Smooth muscle cell (in vitro differentiated cells): ENCODE results near the gene STXBP5. TPM values are rescaled to one million over a fixed set of nuclear protein-coding genes. Genes with fewer than 3 reads are reported as not detected.

Experiments
- DNase-seq: peaks from one replicate; lab custom pipeline; 2025; ENCODE audit not compliant: unreplicated experiment; lab: John Stamatoyannopoulos, UW
- H2AFZ ChIP-seq: fragments of 200-600 bp; sonication (generic); 2 replicates; pipeline ENCODE4 v1.6.0; 2016; ENCODE audit warnings: antibody characterized with exemption, low read depth, mild to moderate bottlenecking
- H3F3A ChIP-seq: fragments of 200-600 bp; sonication (generic); 2 replicates; pipeline ENCODE4 v1.6.0; 2017; ENCODE audit warnings: antibody characterized with exemption, low read depth
- H3K27ac ChIP-seq: fragments of 200-600 bp; sonication (generic); 2 replicates; pipeline ENCODE4 v1.5.1; 2016; ENCODE audit warnings: low read depth, mild to moderate bottlenecking
- H3K27me3 ChIP-seq: fragments of 200-600 bp; sonication (generic); 2 replicates; pipeline ENCODE4 v1.6.1; 2016; ENCODE audit warnings: low read depth, mild to moderate bottlenecking
- H3K36me3 ChIP-seq: fragments of 200-600 bp; sonication (generic); 2 replicates; pipeline ENCODE4 v1.5.1; 2016; ENCODE audit warnings: low read depth
- H3K4me1 ChIP-seq: fragments of 200-600 bp; sonication (generic); 2 replicates; pipeline ENCODE4 v1.5.1; 2016; ENCODE audit warnings: low read depth
- H3K4me2 ChIP-seq: fragments of 200-600 bp; sonication (generic); 2 replicates; pipeline ENCODE4 v1.6.0; 2016; ENCODE audit warnings: mild to moderate bottlenecking
- H3K4me3 ChIP-seq: fragments of 200-600 bp; sonication (generic); 2 replicates; pipeline ENCODE4 v1.5.1; 2016; ENCODE audit warnings: mild to moderate bottlenecking
- H3K79me2 ChIP-seq: fragments of 200-600 bp; sonication (generic); 2 replicates; pipeline ENCODE4 v1.6.0; 2016; ENCODE audit warnings: low read depth, mild to moderate bottlenecking
- H3K9ac ChIP-seq: fragments of 200-600 bp; sonication (generic); 2 replicates; pipeline ENCODE4 v1.6.0; 2016; ENCODE audit warnings: low read depth
- H3K9me3 ChIP-seq: fragments of 200-600 bp; sonication (generic); replicated peaks from 2 replicates; pipeline ENCODE4 v1.5.1; 2016; ENCODE audit warnings: low read depth
- H4K20me1 ChIP-seq: fragments of 200-600 bp; sonication (generic); 2 replicates; pipeline ENCODE4 v1.6.0; 2016; ENCODE audit warnings: low read depth
- WGBS: methylation state at CpG from one replicate; pipeline ENCODE4 v1.1.7; 2016; ENCODE audit warnings: low lambda C conversion rate; 5-methylcytosine and 5-hydroxymethylcytosine counted together
- polyA plus RNA-seq: library from polyadenylated mRNA; unstranded; fragments of >200 nt; fragmentation: Nextera tagmentation; extraction: Ambion mirVana; gene quantifications from 2 replicates; pipeline ENCODE4 v1.2.1, GENCODE V29; 2016
- total RNA-seq: library from RNA; depleted of rRNA; stranded (reverse); fragments of >200 nt; gene quantifications from 2 replicates; pipeline ENCODE4 v1.2.3, GENCODE V29; 2014
- TF ChIP-seq, protein P1 (sequence below): fragments of 200-600 bp; sonication (generic); IDR thresholded peaks from 2 replicates; pipeline ENCODE4 v1.5.1; 2017; ENCODE audit warnings: borderline replicate concordance, mild to moderate bottlenecking, antibody characterized with exemption; ENCODE audit not compliant: insufficient read depth, poor library complexity, severe bottlenecking

The STXBP5 gene
- total and polyA plus RNA-seq, 2 experiments from 2014 or later: 8.8 to 25.2 TPM

DNA sequence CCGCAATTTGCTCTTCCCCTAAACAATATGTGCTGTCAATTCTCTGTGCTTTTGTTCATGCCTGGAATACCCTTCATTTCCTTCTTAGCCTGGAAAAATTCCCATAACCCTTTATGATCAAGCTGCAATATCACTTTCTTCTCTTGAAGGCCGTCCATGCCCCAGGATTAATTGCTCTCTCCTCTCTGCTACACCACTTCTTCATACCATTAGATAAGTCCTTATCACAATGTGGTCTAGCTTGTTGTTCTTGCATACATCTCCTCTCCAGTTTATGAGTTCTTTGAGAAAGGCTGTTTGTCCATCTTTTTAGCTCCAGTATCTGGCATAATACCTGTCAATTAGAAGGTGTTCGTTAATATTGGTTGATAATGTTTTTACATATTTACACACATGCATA, 193.1 kb downstream of the STXBP5 start:
- H3K9ac ChIP-seq: no peak overlapping the region
- DNase-seq: no peak
- TF ChIP-seq, protein P1, sequence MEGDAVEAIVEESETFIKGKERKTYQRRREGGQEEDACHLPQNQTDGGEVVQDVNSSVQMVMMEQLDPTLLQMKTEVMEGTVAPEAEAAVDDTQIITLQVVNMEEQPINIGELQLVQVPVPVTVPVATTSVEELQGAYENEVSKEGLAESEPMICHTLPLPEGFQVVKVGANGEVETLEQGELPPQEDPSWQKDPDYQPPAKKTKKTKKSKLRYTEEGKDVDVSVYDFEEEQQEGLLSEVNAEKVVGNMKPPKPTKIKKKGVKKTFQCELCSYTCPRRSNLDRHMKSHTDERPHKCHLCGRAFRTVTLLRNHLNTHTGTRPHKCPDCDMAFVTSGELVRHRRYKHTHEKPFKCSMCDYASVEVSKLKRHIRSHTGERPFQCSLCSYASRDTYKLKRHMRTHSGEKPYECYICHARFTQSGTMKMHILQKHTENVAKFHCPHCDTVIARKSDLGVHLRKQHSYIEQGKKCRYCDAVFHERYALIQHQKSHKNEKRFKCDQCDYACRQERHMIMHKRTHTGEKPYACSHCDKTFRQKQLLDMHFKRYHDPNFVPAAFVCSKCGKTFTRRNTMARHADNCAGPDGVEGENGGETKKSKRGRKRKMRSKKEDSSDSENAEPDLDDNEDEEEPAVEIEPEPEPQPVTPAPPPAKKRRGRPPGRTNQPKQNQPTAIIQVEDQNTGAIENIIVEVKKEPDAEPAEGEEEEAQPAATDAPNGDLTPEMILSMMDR: no peak
- H3K36me3 ChIP-seq: no peaks in the 10 kb centered on the region
- no peaks in the 10 kb centered on the region for H3K27me3 ChIP-seq
- peaks cover 7% of the 10 kb centered on the region for H3K4me1 ChIP-seq
- WGBS: 87% methylated on average over 3 of the region's 3 CpGs
- H4K20me1 ChIP-seq: no peaks in the 10 kb centered on the region
- no peak overlapping the region for H3K4me3 ChIP-seq
- no peak overlapping the region for H3K4me2 ChIP-seq
- no peaks in the 10 kb centered on the region for H3F3A ChIP-seq
- H3K9me3 ChIP-seq: no peaks in the 10 kb centered on the region
- no peak overlapping the region for H3K27ac ChIP-seq
- no peaks in the 10 kb centered on the region for H3K79me2 ChIP-seq
- no peak overlapping the region for H2AFZ ChIP-seq

DNA sequence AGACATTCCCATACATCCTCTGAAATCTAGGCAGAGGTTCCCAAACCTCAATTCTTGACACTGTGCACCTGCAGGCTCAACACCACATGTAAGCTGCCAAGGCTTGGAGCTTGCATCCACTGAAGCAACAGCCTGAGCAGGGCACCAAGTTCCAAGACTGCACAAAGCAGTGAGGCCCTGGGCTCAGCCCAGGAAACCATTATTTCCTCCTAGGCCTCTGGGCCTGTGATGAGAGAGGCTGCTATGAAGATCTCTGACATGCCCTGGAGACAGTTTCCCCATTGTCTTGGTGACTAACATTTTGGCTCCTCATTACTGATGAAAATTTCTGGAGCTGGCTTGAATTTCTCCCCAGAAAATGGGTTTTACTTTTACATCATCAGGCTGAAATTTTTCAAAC, 196.8 kb downstream of the STXBP5 start:
- H2AFZ ChIP-seq: no peak overlapping the region
- no peaks in the 10 kb centered on the region for H3F3A ChIP-seq
- H3K36me3 ChIP-seq: no peaks in the 10 kb centered on the region
- H3K4me2 ChIP-seq: no peak overlapping the region
- no peak overlapping the region for H3K27ac ChIP-seq
- no peak overlapping the region for H3K4me3 ChIP-seq
- H3K4me1 ChIP-seq: no peaks in the 10 kb centered on the region
- no peaks in the 10 kb centered on the region for H3K27me3 ChIP-seq
- H3K9ac ChIP-seq: no peak overlapping the region
- H4K20me1 ChIP-seq: no peaks in the 10 kb centered on the region
- H3K9me3 ChIP-seq: no peaks in the 10 kb centered on the region
- TF ChIP-seq, protein P1: no peak
- no peaks in the 10 kb centered on the region for H3K79me2 ChIP-seq
- no peak for DNase-seq

DNA sequence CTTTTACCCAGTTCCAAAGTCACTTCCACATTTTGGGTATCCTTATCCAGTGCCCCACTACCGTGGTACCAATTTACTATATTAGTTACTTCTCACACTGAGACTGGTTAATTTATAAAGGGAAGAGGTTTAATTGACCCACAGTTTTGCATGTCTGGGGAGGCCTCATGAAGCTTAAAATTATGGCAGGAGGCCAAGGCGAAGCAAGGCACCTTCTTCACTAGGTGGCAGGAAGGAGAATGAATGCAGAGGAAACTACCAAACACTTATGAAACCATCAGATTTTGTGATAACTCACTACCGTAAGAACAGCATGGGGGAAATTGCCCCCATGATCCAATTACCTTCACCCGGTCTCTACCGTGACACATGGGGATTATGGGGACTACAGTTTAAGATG, 197.6 kb downstream of the STXBP5 start:
- no peak overlapping the region for H3K4me3 ChIP-seq
- TF ChIP-seq, protein P1: no peak
- WGBS: 95% methylated on average over 5 of the region's 5 CpGs
- no peak overlapping the region for H2AFZ ChIP-seq
- H3K9ac ChIP-seq: no peak overlapping the region
- H3K4me1 ChIP-seq: no peaks in the 10 kb centered on the region
- no peak for DNase-seq
- no peaks in the 10 kb centered on the region for H3K27me3 ChIP-seq
- no peaks in the 10 kb centered on the region for H4K20me1 ChIP-seq
- no peak overlapping the region for H3K4me2 ChIP-seq
- no peaks in the 10 kb centered on the region for H3F3A ChIP-seq
- no peaks in the 10 kb centered on the region for H3K79me2 ChIP-seq
- no peaks in the 10 kb centered on the region for H3K36me3 ChIP-seq
- no peak overlapping the region for H3K27ac ChIP-seq
- H3K9me3 ChIP-seq: no peaks in the 10 kb centered on the region

DNA sequence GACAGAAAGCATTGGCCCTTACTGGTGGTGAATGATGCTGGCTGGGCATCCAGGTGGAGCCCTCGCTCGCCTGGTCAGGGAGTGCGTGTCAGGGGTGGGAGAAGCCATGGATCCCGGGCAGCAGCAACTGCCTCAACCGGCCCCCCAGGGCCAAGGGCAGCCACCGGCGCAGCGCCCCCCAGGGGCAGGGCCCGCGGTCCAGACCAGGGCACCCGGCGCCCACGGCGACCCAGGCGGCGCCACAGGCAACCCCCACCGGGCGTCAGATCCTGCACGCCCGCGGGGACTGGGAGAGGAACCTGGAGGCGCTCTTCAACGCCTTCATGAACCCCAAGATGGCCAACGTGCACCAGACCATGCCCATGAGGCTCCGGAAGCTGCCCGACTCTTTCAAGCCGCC, 202.6 kb downstream of the STXBP5 start:
- H3K9me3 ChIP-seq: no peaks in the 10 kb centered on the region
- H2AFZ ChIP-seq: no peak overlapping the region
- no peaks in the 10 kb centered on the region for H3K79me2 ChIP-seq
- H3K4me3 ChIP-seq: no peak overlapping the region
- WGBS: 97% methylated on average over 17 of the region's 27 CpGs
- H3K36me3 ChIP-seq: no peaks in the 10 kb centered on the region
- H3K9ac ChIP-seq: no peak overlapping the region
- H3K4me2 ChIP-seq: no peak overlapping the region
- H3F3A ChIP-seq: no peaks in the 10 kb centered on the region
- no peaks in the 10 kb centered on the region for H4K20me1 ChIP-seq
- no peaks in the 10 kb centered on the region for H3K4me1 ChIP-seq
- no peaks in the 10 kb centered on the region for H3K27me3 ChIP-seq
- no peak overlapping the region for H3K27ac ChIP-seq
- DNase-seq: no peak
- TF ChIP-seq, protein P1: no peak
